HG03521 (cell line): Measurements from ENCODE around the gene CREB3L4.

Source experiments
- ATAC-seq: cut with Tn5 transposase; IDR thresholded peaks from one replicate; pipeline ENCODE4 v1.9.1; 2021; ENCODE audit warnings: mild to moderate bottlenecking, moderate library complexity; ENCODE audit not compliant: unreplicated experiment

CREB3L4 gene

GRCh38 chr1:153936011-153936802 lies 31.5 kb upstream of the CREB3L4 start:
- ATAC-seq = no peak

GRCh38 chr1:153937331-153937730 lies 30.4 kb upstream of the CREB3L4 start:
- no peak for ATAC-seq

- no peak for ATAC-seq
These were observed 28.7 kb upstream of the CREB3L4 start for GRCh38 chr1:153938996-153939395.

GRCh38 chr1:153939476-153939875 lies 28.2 kb upstream of the CREB3L4 start:
- no peak for ATAC-seq

GRCh38 chr1:153940756-153941155 lies 26.9 kb upstream of the CREB3L4 start:
- no peak for ATAC-seq

- ATAC-seq = no peak
These were observed 25.6 kb upstream of the CREB3L4 start for GRCh38 chr1:153941826-153942725.

GRCh38 chr1:153942766-153943549 lies 24.7 kb upstream of the CREB3L4 start:
- no peak for ATAC-seq

- ATAC-seq = no peak
These were observed 23.5 kb upstream of the CREB3L4 start for GRCh38 chr1:153944005-153944826.

- ATAC-seq = no peak
These were observed 22.9 kb upstream of the CREB3L4 start for GRCh38 chr1:153944827-153945117.

- ATAC-seq = no peak
These were observed 22.4 kb upstream of the CREB3L4 start for GRCh38 chr1:153945131-153945794.

GRCh38 chr1:153945795-153946621 lies 21.7 kb upstream of the CREB3L4 start:
- peak; percentile 64 for ATAC-seq

GRCh38 chr1:153946622-153947241 lies 21.0 kb upstream of the CREB3L4 start, which contains the start of gene DENND4B:
Gene DENND4B, minus strand, starts transcription at chr1:153946718. Its CDS starts 2,344 bp downstream, at chr1:153944374.
- ATAC-seq = peak; percentile 53

GRCh38 chr1:153951183-153951582 lies 16.5 kb upstream of the CREB3L4 start:
- ATAC-seq = no peak

- no peak for ATAC-seq
These were observed 15.9 kb upstream of the CREB3L4 start for GRCh38 chr1:153951801-153952200.

GRCh38 chr1:153953859-153954365 lies 13.8 kb upstream of the CREB3L4 start:
- no peak for ATAC-seq

GRCh38 chr1:153954826-153955225 lies 12.9 kb upstream of the CREB3L4 start:
- no peak for ATAC-seq

GRCh38 chr1:153956997-153957715 lies 10.5 kb upstream of the CREB3L4 start:
- no peak for ATAC-seq

- peak; percentile 16 for ATAC-seq
These were observed 10.0 kb upstream of the CREB3L4 start for GRCh38 chr1:153957744-153958110.
